Tibial nerve (tissue), 4 donors: ENCODE data around the gene CDYL. TPM values are rescaled to one million over a fixed set of nuclear protein-coding genes. Genes with fewer than 3 reads are reported as not detected.

Experiments used
- DNase-seq, 2 donors: peaks; one replicate each; pipeline ENCODE4 v3.0.0-alpha.2; 2019; ENCODE audit warnings: low spot score in 2 of 2
- H3K27ac ChIP-seq, 4 donors: fragments of 200-600 bp; sonication (generic) in 3 of 4; one replicate each; pipeline ENCODE4 v1.5.1; 2017 to 2019; ENCODE audit warnings: mild to moderate bottlenecking in 1 of 4
- H3K27me3 ChIP-seq, 2 donors: fragments of 200-600 bp; sonication (generic) in 1 of 2; one replicate each; pipeline versions ENCODE4 v1.5.1 to v1.6.0; 2017 to 2019
- H3K36me3 ChIP-seq, 3 donors: fragments of 200-600 bp; sonication (generic); one replicate each; pipeline ENCODE4 v1.5.1; 2018 to 2019
- H3K4me1 ChIP-seq, 4 donors: fragments of 200-600 bp; sonication (generic) in 3 of 4; one replicate each; pipeline ENCODE4 v1.5.1; 2017 to 2019
- H3K4me3 ChIP-seq, 4 donors: fragments of 200-600 bp; sonication (generic) in 3 of 4; one replicate each; pipeline ENCODE4 v1.5.1; 2017 to 2019; ENCODE audit warnings: mild to moderate bottlenecking in 1 of 4, moderate library complexity in 1 of 4
- H3K9me3 ChIP-seq, 4 donors: fragments of 200-600 bp; sonication (generic) in 3 of 4; one replicate each; pipeline ENCODE4 v1.5.1; 2017 to 2019
- CTCF ChIP-seq, 5 experiments: fragments of 200-600 bp in 3 of 5; fragments of 450-650 bp in 2 of 5; sonication (generic) in 3 of 5; IDR thresholded peaks; one replicate each; pipeline ENCODE4 v1.5.1; 2016 to 2019; ENCODE audit warnings: antibody characterized with exemption in 5 of 5, mild to moderate bottlenecking in 3 of 5, moderate library complexity in 2 of 5
- EP300 ChIP-seq, 2 donors: sonication (generic); formaldehyde crosslinking; IDR thresholded peaks; one replicate each; pipeline ENCODE4 v1.6.1; 2017; ENCODE audit warnings: antibody characterized with exemption in 2 of 2, mild to moderate bottlenecking in 1 of 2
- POLR2A ChIP-seq, 2 donors: fragments of 450-650 bp; IDR thresholded peaks; one replicate each; pipeline ENCODE4 v1.6.1; 2017; ENCODE audit warnings: antibody characterized with exemption in 2 of 2, mild to moderate bottlenecking in 2 of 2, moderate library complexity in 2 of 2
- WGBS, 2 donors: methylation state at CpG; one replicate each; pipeline ENCODE4 v1.1.5; 2018; 5-methylcytosine and 5-hydroxymethylcytosine counted together
- total RNA-seq, 4 donors: library from RNA; depleted of rRNA; stranded (reverse); fragments of >200 nt; gene quantifications; one replicate each; pipeline ENCODE4 v1.1.0, GENCODE V29; 2016

CDYL gene
- total RNA-seq, 4 donors from 2014 or later, result 20.3 to 37.5 (median 31.7) TPM

- H3K9me3 ChIP-seq, result no peaks in the 10 kb centered on the region
- no peaks in the 10 kb centered on the region for H3K36me3 ChIP-seq
- no peak for DNase-seq
- TF ChIP-seq CTCF (IDR thresholded peaks at IDR 0.05) (no peak), POLR2A (IDR thresholded peaks at IDR 0.05) (no peak), EP300 (IDR thresholded peaks at IDR 0.05) (no peak)
- H3K4me1 ChIP-seq, result peaks cover 0 to 5% (median 0%) of the 10 kb centered on the region in 4 donors
- no peaks in the 10 kb centered on the region for H3K27me3 ChIP-seq
- H3K27ac ChIP-seq, result no peak overlapping the region
- H3K4me3 ChIP-seq, result no peak overlapping the region
- WGBS, 2 donors, result 80 to 86% methylated on average over 4 of the region's 4 CpGs
Observed at GRCh38 chr6:4853349-4853748, 77.1 kb downstream of the CDYL start.

GRCh38 chr6:4853782-4854511, 77.7 kb downstream of the CDYL start:
- H3K9me3 ChIP-seq, result no peaks in the 10 kb centered on the region
- no peak for DNase-seq
- H3K27ac ChIP-seq, result no peak overlapping the region
- TF ChIP-seq CTCF (IDR thresholded peaks at IDR 0.05) (no peak), POLR2A (IDR thresholded peaks at IDR 0.05) (no peak), EP300 (IDR thresholded peaks at IDR 0.05) (no peak)
- H3K36me3 ChIP-seq, result no peaks in the 10 kb centered on the region
- no peak overlapping the region for H3K4me3 ChIP-seq
- H3K27me3 ChIP-seq, result no peaks in the 10 kb centered on the region
- H3K4me1 ChIP-seq, result peaks cover 0 to 8% (median 0%) of the 10 kb centered on the region in 4 donors
- WGBS, 2 donors, result 85 to 87% methylated on average over 16 of the region's 16 CpGs

GRCh38 chr6:4856785-4857184, 80.6 kb downstream of the CDYL start:
- DNase-seq, result no peak
- H3K27ac ChIP-seq, result no peak overlapping the region
- TF ChIP-seq CTCF (IDR thresholded peaks at IDR 0.05), result no peak
- TF ChIP-seq EP300 (IDR thresholded peaks at IDR 0.05), result no peak
- no peak for TF ChIP-seq POLR2A (IDR thresholded peaks at IDR 0.05)
- H3K4me3 ChIP-seq, result no peak overlapping the region
- H3K36me3 ChIP-seq, result no peaks in the 10 kb centered on the region
- H3K27me3 ChIP-seq, result no peaks in the 10 kb centered on the region
- H3K9me3 ChIP-seq, result no peaks in the 10 kb centered on the region
- 92 to 94% methylated on average over 3 of the region's 3 CpGs for WGBS, 2 donors
- H3K4me1 ChIP-seq, result peaks cover 0 to 8% (median 0%) of the 10 kb centered on the region in 4 donors

- H3K9me3 ChIP-seq, result peaks cover 0 to 8% (median under 1%) of the 10 kb centered on the region in 4 donors
- TF ChIP-seq EP300 (IDR thresholded peaks at IDR 0.05), result no peak
- TF ChIP-seq POLR2A (IDR thresholded peaks at IDR 0.05), result no peak
- no peak for TF ChIP-seq CTCF (IDR thresholded peaks at IDR 0.05)
- DNase-seq, result no peak
- H3K4me1 ChIP-seq, result peaks cover 0 to 8% (median 0%) of the 10 kb centered on the region in 4 donors
- no peak overlapping the region for H3K4me3 ChIP-seq
- no peak overlapping the region for H3K27ac ChIP-seq
- H3K27me3 ChIP-seq, result no peaks in the 10 kb centered on the region
- 80 to 87% methylated on average over 8 of the region's 8 CpGs for WGBS, 2 donors
- H3K36me3 ChIP-seq, result no peaks in the 10 kb centered on the region
Observed at GRCh38 chr6:4858194-4859015, 82.2 kb downstream of the CDYL start.

- 97 to 98% methylated on average over 2 of the region's 2 CpGs for WGBS, 2 donors
- DNase-seq, result no peak
- Histone ChIP-seq H3K4me3 (no peak overlapping the region), H3K4me1 (peaks cover 0 to 8% (median 0%) of the 10 kb centered on the region in 4 donors), H3K27ac (no peak overlapping the region), H3K27me3 (no peaks in the 10 kb centered on the region), H3K36me3 (no peaks in the 10 kb centered on the region), H3K9me3 (peaks cover 0 to 28% (median 5%) of the 10 kb centered on the region in 4 donors)
- TF ChIP-seq POLR2A (IDR thresholded peaks at IDR 0.05) (no peak), CTCF (IDR thresholded peaks at IDR 0.05) (no peak)
Observed at GRCh38 chr6:4860387-4860786, 84.2 kb downstream of the CDYL start.
